HepG2 (cell line): ENCODE data around the gene GLYATL3. TPM values are rescaled to one million over a fixed set of nuclear protein-coding genes. Genes with fewer than 3 reads are reported as not detected.

Source experiments
- AKNA ChIP-seq: sonication (generic); formaldehyde crosslinking; IDR thresholded peaks from 2 replicates; pipeline ENCODE4 v1.4.0; 2020; ENCODE audit warnings: missing genetic modification reagents, borderline replicate concordance
- ATF1 ChIP-seq: IDR thresholded peaks from 2 replicates; pipeline ENCODE4 v1.6.1; 2016; ENCODE audit warnings: mild to moderate bottlenecking, control low read depth
- ATF7-NPFF ChIP-seq: sonication (generic); formaldehyde crosslinking; IDR thresholded peaks from 2 replicates; pipeline ENCODE4 v1.8.1; 2023; ENCODE audit warnings: mild to moderate bottlenecking, low read depth, missing genetic modification reagents, moderate library complexity
- KDM5A ChIP-seq: fragments of 200-600 bp; sonication (generic); IDR thresholded peaks from 2 replicates; pipeline ENCODE4 v1.7.0; 2018; ENCODE audit warnings: antibody characterized with exemption, mild to moderate bottlenecking, low read length, borderline replicate concordance
- KLF11 ChIP-seq: IDR thresholded peaks from 2 replicates; pipeline ENCODE4 v1.6.1; 2016; ENCODE audit warnings: missing compliant biosample characterization
- MLLT10 ChIP-seq: sonication (generic); formaldehyde crosslinking; IDR thresholded peaks from 2 replicates; pipeline ENCODE4 v1.4.0; 2020; ENCODE audit warnings: missing genetic modification reagents
- NR2F2 ChIP-seq: IDR thresholded peaks from 2 replicates; pipeline ENCODE4 v1.6.1; 2012; ENCODE audit warnings: low read depth, inconsistent platforms, borderline replicate concordance
- RBAK ChIP-seq: sonication (generic); formaldehyde crosslinking; IDR thresholded peaks from 2 replicates; pipeline ENCODE4 v1.5.1; 2020; ENCODE audit warnings: mild to moderate bottlenecking, missing genetic modification reagents
- SATB2 ChIP-seq: sonication (generic); formaldehyde crosslinking; IDR thresholded peaks from 2 replicates; pipeline ENCODE4 v1.5.0; 2020; ENCODE audit warnings: missing genetic modification reagents
- TRIM22 ChIP-seq: fragments of 450-650 bp; IDR thresholded peaks from 2 replicates; pipeline ENCODE4 v1.6.1; 2017
- ZBTB44 ChIP-seq: sonication (generic); formaldehyde crosslinking; IDR thresholded peaks from 2 replicates; pipeline ENCODE4 v1.4.0; 2020; ENCODE audit warnings: missing genetic modification reagents
- ZBTB46 ChIP-seq: sonication (generic); formaldehyde crosslinking; IDR thresholded peaks from 2 replicates; pipeline ENCODE4 v1.4.0; 2020; ENCODE audit warnings: mild to moderate bottlenecking, missing genetic modification reagents, borderline replicate concordance
- ZBTB49 ChIP-seq: sonication (generic); formaldehyde crosslinking; IDR thresholded peaks from 2 replicates; pipeline ENCODE4 v1.4.0; 2020; ENCODE audit warnings: missing genetic modification reagents, borderline replicate concordance
- ZMAT5 ChIP-seq: sonication (generic); formaldehyde crosslinking; IDR thresholded peaks from 2 replicates; pipeline ENCODE4 v1.5.0; 2020; ENCODE audit warnings: mild to moderate bottlenecking, low read depth, missing genetic modification reagents, borderline replicate concordance
- ZNF225 ChIP-seq: sonication (generic); formaldehyde crosslinking; IDR thresholded peaks from 2 replicates; pipeline ENCODE4 v1.4.0; 2020; ENCODE audit warnings: mild to moderate bottlenecking, missing genetic modification reagents
- ZNF564 ChIP-seq: sonication (generic); formaldehyde crosslinking; IDR thresholded peaks from 2 replicates; pipeline ENCODE4 v1.8.1; 2023; ENCODE audit warnings: mild to moderate bottlenecking, missing genetic modification reagents
- polyA plus RNA-seq, 8 experiments: library from polyadenylated mRNA; depleted of rRNA in 3 of 8; stranded (reverse) in 7 of 8; unstranded in 1 of 8; fragments of >200 nt; fragmentation: Illumina TruSeq in 4 of 8; extraction: Trizol in 4 of 8; gene quantifications; 2 replicates each; pipeline versions ENCODE4 v1.2.1 to v1.2.3, GENCODE V29; 2011 to 2016; ENCODE audit warnings: low read depth in 4 of 8, missing spikeins in 1 of 8, mixed read lengths in 1 of 8; ENCODE audit not compliant: insufficient read depth in 1 of 8
- total RNA-seq, 5 experiments: library from RNA; depleted of rRNA; stranded (reverse); fragments of >200 nt; fragmentation: Illumina TruSeq; extraction: Trizol; gene quantifications; 2 replicates each; pipeline ENCODE4 v1.2.3, GENCODE V29; 2016; ENCODE audit warnings: low read depth in 1 of 5

GLYATL3 gene
- total and polyA plus RNA-seq, 2 of the 13 experiments (the other 11 are each of a cell fraction or from before 2014, with no cell fraction given): 0.05 TPM; not detected in 1

GRCh38 chr6:49513153-49513989 lies 13.6 kb downstream of the GLYATL3 start (continued):
- no peak for TF ChIP-seq ZMAT5 (CRISPR knock-in tag)
- no peak for TF ChIP-seq AKNA (CRISPR knock-in tag)
- no peak for TF ChIP-seq ZNF225 (CRISPR knock-in tag)
- TF ChIP-seq NR2F2: peak; percentile 53; the same call in 1 of the 2 replicates
- no peak for TF ChIP-seq KDM5A
- no peak for TF ChIP-seq RBAK (CRISPR knock-in tag)
- TF ChIP-seq KLF11 (CRISPR knock-in tag): no peak
- TF ChIP-seq ATF7-NPFF (CRISPR knock-in tag): no peak
- 0 out of 2 replicates have a peak, but pooled peaks have one; percentile 35 for TF ChIP-seq ATF1 (CRISPR knock-in tag)
- TF ChIP-seq ZBTB46 (CRISPR knock-in tag): no peak
- no peak for TF ChIP-seq MLLT10 (CRISPR knock-in tag)
- TF ChIP-seq ZBTB44: no peak
- no peak for TF ChIP-seq ZNF564 (CRISPR knock-in tag)
- TF ChIP-seq SATB2 (CRISPR knock-in tag): 0 out of 2 replicates have a peak, but pooled peaks have one; percentile 74
- no peak for TF ChIP-seq ZBTB49 (CRISPR knock-in tag)
- no peak for TF ChIP-seq TRIM22
